GM18873 (cell line): ENCODE data around the gene ZNF784.

ENCODE experiments used
- ATAC-seq: cut with Tn5 transposase; IDR thresholded peaks from one replicate; pipeline ENCODE4 v1.9.1; 2021; ENCODE audit warnings: mild to moderate bottlenecking, moderate library complexity, moderate number of reproducible peaks; ENCODE audit not compliant: unreplicated experiment, low FRiP score

Gene ZNF784

GRCh38 chr19:55656988-55657747, 32.8 kb upstream of the ZNF784 start:
- no peak for ATAC-seq

DNA sequence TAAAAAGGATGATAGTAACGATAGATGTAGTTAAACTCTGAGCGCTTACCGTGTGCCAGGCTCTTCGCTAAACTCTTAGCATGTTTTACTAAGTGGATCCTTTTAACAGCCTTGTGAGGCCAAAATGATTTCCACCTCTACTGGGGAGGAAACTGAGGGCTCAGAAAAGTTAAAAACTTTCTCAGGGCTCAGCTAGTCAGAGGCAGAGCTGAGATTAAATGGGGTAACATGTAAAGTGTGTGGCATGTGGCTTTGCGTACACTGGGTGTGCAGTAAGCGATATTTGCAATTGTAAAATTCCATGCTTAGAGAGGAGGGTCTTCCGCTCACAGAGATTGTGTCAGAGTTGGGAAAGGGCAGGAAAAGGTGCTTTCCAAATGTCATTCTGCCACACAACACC, 32.2 kb upstream of the ZNF784 start:
- ATAC-seq = no peak

- no peak for ATAC-seq
Observed at GRCh38 chr19:55655648-55656040, 31.3 kb upstream of the ZNF784 start.

DNA sequence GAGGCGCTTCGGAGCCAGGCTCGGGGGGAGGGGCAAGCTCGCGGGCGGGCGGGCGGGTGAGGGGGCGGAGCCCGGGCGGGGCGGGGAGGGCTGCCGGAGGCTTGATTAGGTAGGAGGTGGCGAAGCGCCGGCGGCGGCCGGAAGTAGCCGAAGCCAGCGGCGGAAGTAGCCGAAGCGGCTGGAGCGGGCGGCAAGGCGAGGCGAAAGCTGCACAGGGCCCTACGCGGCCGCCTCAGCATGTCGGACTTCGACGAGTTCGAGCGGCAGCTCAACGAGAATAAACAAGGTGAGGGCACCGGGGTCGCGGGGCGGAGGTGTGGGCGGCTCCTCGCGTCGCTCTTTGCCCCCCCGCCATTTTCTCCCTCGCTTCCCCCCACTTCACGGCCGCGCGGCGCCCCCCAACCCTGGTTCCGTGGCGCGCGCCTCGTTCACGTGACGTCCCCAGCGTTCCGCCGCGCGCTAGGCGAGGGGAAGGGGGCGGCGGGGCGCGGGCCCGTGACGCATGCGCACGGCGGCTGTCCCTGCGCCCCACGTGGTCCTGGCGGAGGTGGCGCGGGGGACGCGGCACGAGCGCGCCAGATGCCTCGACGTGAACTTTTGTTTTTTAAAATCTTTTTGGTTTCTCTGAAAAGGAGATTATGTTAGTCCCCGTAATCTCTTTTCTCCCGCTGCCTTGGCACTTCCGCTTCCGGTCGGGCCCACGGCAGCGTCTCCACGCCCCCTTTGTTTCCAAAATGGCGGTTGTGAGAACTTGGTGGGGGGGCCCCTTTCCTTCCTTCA, 30.7 kb upstream of the ZNF784 start, which contains the start of gene U2AF2:
TSS of gene U2AF2 (plus strand) at position 168 of the 780 bp plus-strand sequence. CDS start at position 238, 70 bp downstream.
- ATAC-seq = peak; percentile 27

DNA sequence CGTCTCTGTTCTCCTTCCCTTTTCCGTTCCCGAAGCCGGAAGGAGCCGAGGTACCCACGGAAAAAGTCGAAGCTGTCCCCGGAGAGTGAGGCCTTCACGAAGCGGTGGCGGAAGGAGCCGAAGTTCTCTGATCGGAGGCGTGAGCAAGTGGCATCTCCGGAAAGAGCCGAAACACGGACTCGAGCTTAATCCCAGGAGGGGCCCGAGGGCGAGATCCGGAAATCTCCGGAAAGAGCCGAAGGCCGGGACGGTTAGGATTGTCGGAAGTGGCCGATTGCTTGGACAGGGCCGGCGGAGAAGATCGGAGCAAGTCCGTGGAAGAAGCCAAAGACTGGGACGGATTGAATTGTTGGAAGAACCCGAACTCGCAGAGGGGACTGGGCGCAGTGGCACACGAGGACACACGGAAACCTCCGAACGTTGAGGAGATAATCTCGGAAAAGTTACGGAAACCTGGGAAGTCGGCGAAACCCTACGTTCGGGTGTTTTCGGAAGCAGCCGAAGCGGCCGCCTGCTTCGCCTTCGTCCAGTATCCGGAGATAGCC, 30.0 kb upstream of the ZNF784 start:
- peak; percentile 70 for ATAC-seq

- peak; percentile 42 for ATAC-seq
Observed at GRCh38 chr19:55653651-55654322, 29.4 kb upstream of the ZNF784 start.

GRCh38 chr19:55652311-55653128, 28.2 kb upstream of the ZNF784 start:
- no peak for ATAC-seq

GRCh38 chr19:55651236-55651635, 26.9 kb upstream of the ZNF784 start:
- ATAC-seq = no peak

GRCh38 chr19:55650602-55651230, 26.4 kb upstream of the ZNF784 start:
- ATAC-seq = no peak

DNA sequence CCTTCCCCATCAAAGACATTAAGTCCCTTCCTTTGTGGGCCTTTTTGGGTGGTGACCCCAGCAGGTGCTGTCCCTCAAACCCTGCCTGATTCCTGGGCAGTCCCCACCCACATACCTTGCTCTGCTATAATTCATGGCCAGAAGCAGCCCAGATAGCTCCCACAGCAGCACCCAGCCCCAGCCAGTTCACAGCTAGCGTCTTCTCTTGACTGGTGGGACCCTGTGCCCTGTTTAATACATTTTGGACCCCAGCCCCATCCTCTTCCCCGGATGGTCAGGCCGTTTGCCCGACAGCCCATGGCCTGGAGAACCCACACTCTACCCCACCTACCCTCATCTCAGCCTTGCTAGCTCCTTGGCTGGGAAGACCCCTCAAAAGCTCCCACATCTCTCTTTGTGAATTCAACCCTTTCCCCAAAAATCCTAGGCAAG, 25.8 kb upstream of the ZNF784 start:
- no peak for ATAC-seq

- no peak for ATAC-seq
Observed at GRCh38 chr19:55649268-55650125, 25.1 kb upstream of the ZNF784 start.

DNA sequence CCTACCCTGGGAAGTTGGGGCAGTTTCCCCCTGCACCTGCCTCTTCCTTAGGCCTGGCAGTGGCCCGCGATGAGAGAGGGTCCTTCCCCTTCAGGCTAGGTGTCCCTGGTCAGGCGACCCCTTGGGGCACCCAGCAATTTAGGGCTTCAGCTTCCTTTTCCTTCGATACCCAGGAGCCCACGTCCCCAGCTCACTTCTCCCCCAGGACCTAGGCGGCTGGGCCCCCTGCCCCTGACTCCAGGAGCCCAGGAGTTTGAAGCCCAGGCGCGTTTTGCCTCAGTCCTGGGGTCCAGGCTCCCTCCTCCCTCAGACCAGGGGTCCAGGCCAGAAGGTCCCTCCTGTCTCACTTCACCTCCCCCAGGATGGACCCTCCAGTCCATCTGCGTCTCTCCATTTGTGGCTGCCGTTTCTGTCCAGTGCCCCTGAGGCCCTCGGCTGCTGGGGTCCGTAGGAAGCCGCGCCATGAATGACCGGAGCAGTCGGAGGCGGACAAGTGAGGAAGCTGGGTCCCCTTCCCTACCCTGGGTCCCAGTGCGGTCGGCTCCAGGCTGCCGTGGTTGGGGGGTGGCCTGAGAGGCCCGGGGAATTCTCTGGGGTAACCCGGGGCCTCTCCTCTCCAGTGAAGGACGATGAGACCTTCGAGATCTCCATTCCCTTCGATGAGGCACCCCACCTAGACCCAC, 24.4 kb upstream of the ZNF784 start:
- no peak for ATAC-seq

DNA sequence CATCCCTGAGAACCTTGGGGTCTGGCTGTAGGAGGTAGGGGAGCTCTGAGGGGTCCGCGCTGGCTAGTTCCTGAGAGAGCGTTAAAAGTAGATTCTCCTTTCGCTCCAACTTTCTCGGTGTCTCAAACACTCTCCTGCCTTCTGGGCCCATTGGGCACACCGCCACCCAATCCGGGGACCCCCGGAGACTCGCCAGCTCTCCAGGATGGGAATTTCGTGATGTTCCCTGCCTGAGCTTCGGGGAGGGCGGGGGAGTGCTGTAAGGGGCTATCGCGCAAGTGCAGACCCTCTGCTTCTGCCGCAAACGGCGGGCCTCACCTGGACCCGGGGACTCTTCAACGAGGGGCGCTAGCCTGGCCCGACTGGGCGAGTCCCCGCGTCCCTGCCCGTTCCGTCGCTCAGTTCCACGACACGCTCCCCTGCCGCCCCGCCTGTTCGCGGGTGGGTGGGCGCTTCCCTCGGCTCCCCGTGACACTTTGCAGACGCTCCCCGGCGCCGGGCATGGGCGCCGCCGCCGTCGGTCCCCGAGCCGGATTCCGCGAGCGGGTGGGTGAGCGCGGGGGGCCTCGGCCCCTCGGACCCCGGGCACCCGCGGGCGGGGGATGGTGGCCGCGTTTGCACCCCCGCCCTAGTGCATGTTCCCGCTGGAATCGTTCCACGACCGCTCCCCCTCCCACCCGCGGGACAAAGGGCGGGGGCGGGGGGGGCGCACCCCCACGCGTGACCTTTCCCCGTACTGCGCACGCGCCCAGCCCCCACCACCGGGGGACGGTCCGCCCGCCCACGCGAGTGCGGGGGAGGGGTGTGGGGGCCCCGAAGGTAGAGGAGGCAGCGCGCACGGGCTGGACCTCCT, 23.6 kb upstream of the ZNF784 start, which contains the start of gene CCDC106:
TSS of gene CCDC106 (plus strand) at position 481 of the 853 bp plus-strand sequence. CDS start 835 bp downstream, outside the sequence.
- ATAC-seq = no peak

- no peak for ATAC-seq
Observed at GRCh38 chr19:55646889-55647731, 22.7 kb upstream of the ZNF784 start.

DNA sequence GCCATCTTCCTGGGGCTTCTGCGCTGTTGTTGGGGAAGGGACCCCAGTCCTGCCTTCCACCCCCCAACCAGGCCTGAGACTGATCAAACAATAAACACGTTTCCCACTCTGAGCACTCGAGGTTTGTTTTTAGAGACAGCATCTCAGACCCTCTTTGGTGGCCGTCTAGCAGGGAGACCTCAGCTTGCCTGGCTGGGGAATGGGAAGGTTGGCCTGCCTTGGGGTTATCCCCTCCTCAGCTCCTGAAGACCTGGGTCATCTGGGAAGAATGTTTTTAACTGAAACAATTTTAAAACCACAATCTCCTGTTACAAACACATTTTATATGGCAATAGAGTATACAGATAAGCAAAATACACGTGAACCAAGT, 21.1 kb upstream of the ZNF784 start:
- no peak for ATAC-seq

DNA sequence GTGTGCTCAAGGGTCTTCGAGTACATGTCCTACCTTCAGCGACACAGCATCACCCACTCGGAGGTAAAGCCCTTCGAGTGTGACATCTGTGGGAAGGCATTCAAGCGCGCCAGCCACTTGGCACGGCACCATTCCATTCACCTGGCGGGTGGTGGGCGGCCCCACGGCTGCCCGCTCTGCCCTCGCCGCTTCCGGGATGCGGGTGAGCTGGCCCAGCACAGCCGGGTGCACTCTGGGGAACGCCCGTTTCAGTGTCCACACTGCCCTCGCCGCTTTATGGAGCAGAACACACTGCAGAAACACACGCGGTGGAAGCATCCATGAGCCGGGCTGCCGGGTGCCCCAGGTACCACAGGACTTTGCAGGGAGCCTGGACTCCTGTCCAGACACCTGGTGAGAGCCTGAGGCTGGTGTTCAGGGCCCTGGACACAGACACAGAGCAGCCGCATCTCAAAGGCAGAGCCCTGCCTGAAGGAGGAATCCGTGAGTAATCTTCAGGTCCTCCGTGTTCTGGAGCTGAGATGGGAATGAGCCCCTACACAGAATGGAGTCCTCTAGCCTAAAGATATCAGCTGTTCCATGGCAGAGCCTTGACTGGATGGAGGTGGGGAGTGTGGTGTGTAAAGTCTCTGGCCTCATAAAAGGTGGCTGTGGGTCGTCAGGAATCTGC, 20.6 kb upstream of the ZNF784 start:
- ATAC-seq = no peak
